HepG2 (cell line): ENCODE measurements around the gene ATP7B. TPM values are rescaled to one million over a fixed set of nuclear protein-coding genes. Genes with fewer than 3 reads are reported as not detected.

ENCODE experiments used
- AGO2 ChIP-seq: fragments of 200-400 bp; formaldehyde crosslinking; optimal IDR thresholded peaks from 2 replicates; pipeline ENCODE3; 2017; ENCODE audit warnings: mild to moderate bottlenecking, low read depth, low read length, moderate library complexity
- CCDC6 ChIP-seq: sonication (generic); formaldehyde crosslinking; IDR thresholded peaks from 2 replicates; pipeline ENCODE4 v1.8.1; 2022; ENCODE audit warnings: mild to moderate bottlenecking, missing genetic modification reagents, moderate library complexity
- DBP ChIP-seq: sonication (generic); formaldehyde crosslinking; IDR thresholded peaks from 2 replicates; pipeline ENCODE4 v1.4.0; 2020; ENCODE audit warnings: missing genetic modification reagents; ENCODE audit errors: not compliant biosample characterization
- DNMT1 ChIP-seq: sonication (generic); formaldehyde crosslinking; IDR thresholded peaks from 2 replicates; pipeline ENCODE4 v1.5.1; 2020; ENCODE audit warnings: mild to moderate bottlenecking, missing genetic modification reagents
- DPF2 ChIP-seq: sonication (generic); formaldehyde crosslinking; IDR thresholded peaks from 2 replicates; pipeline ENCODE4 v1.4.0; 2020; ENCODE audit warnings: mild to moderate bottlenecking, low read depth, missing genetic modification reagents, borderline replicate concordance
- EP300 ChIP-seq, 3 experiments: sonication (generic) in 1 of 3; formaldehyde crosslinking in 1 of 3; IDR thresholded peaks; 2 replicates each; pipeline versions ENCODE4 v1.5.1 to v1.6.1; 2011 to 2020; ENCODE audit warnings: low read depth in 2 of 3, low read length in 2 of 3, borderline replicate concordance in 1 of 3, improper control_type of control experiment in 1 of 3, mild to moderate bottlenecking in 1 of 3, missing genetic modification reagents in 1 of 3, moderate library complexity in 1 of 3
- NFKB2 ChIP-seq: sonication (generic); formaldehyde crosslinking; IDR thresholded peaks from 2 replicates; pipeline ENCODE4 v1.4.0; 2020; ENCODE audit warnings: missing genetic modification reagents, borderline replicate concordance
- PAX8 ChIP-seq: sonication (generic); formaldehyde crosslinking; IDR thresholded peaks from 2 replicates; pipeline ENCODE4 v1.8.0; 2022; ENCODE audit warnings: mild to moderate bottlenecking, missing genetic modification reagents, borderline replicate concordance
- RBM22 ChIP-seq: fragments of 200-400 bp; formaldehyde crosslinking; optimal IDR thresholded peaks from 2 replicates; pipeline ENCODE3; 2017; ENCODE audit warnings: mild to moderate bottlenecking, low read length, moderate library complexity
- RXRB ChIP-seq: IDR thresholded peaks from 2 replicates; pipeline ENCODE4 v1.6.1; 2016; ENCODE audit warnings: borderline replicate concordance, missing genetic modification reagents, missing compliant biosample characterization
- SNAPC2 ChIP-seq: sonication (generic); formaldehyde crosslinking; IDR thresholded peaks from 2 replicates; pipeline ENCODE4 v1.8.1; 2022; ENCODE audit warnings: mild to moderate bottlenecking, missing genetic modification reagents
- STAG1 ChIP-seq: sonication (generic); formaldehyde crosslinking; IDR thresholded peaks from 2 replicates; pipeline ENCODE4 v1.4.0; 2020; ENCODE audit warnings: missing genetic modification reagents
- ZNF337 ChIP-seq: sonication (generic); formaldehyde crosslinking; IDR thresholded peaks from 2 replicates; pipeline ENCODE4 v1.5.1; 2020; ENCODE audit warnings: missing genetic modification reagents, low read depth, mild to moderate bottlenecking, borderline replicate concordance
- ZNF432 ChIP-seq: sonication (generic); formaldehyde crosslinking; IDR thresholded peaks from 2 replicates; pipeline ENCODE4 v1.5.0; 2020; ENCODE audit warnings: missing genetic modification reagents, mild to moderate bottlenecking, borderline replicate concordance
- ZNF549 ChIP-seq: sonication (generic); formaldehyde crosslinking; IDR thresholded peaks from 2 replicates; pipeline ENCODE4 v1.5.0; 2020; ENCODE audit warnings: missing genetic modification reagents
- ZNF703 ChIP-seq: sonication (generic); formaldehyde crosslinking; IDR thresholded peaks from 2 replicates; pipeline ENCODE4 v1.5.1; 2020; ENCODE audit warnings: missing genetic modification reagents, mild to moderate bottlenecking, moderate library complexity, borderline replicate concordance
- polyA plus RNA-seq, 8 experiments: library from polyadenylated mRNA; depleted of rRNA in 3 of 8; stranded (reverse) in 7 of 8; unstranded in 1 of 8; fragments of >200 nt; fragmentation: Illumina TruSeq in 4 of 8; extraction: Trizol in 4 of 8; gene quantifications; 2 replicates each; pipeline versions ENCODE4 v1.2.1 to v1.2.3, GENCODE V29; 2011 to 2016; ENCODE audit warnings: low read depth in 4 of 8, missing spikeins in 1 of 8, mixed read lengths in 1 of 8; ENCODE audit not compliant: insufficient read depth in 1 of 8
- total RNA-seq, 5 experiments: library from RNA; depleted of rRNA; stranded (reverse); fragments of >200 nt; fragmentation: Illumina TruSeq; extraction: Trizol; gene quantifications; 2 replicates each; pipeline ENCODE4 v1.2.3, GENCODE V29; 2016; ENCODE audit warnings: low read depth in 1 of 5
- TF ChIP-seq, protein P1 (sequence below): sonication (generic); formaldehyde crosslinking; IDR thresholded peaks from 2 replicates; pipeline ENCODE4 v1.5.1; 2020; ENCODE audit warnings: mild to moderate bottlenecking, missing genetic modification reagents, moderate library complexity

Gene ATP7B
- total and polyA plus RNA-seq, 2 of the 13 experiments (the other 11 are each of a cell fraction or from before 2014, with no cell fraction given) = 31.8 to 57.4 TPM

DNA sequence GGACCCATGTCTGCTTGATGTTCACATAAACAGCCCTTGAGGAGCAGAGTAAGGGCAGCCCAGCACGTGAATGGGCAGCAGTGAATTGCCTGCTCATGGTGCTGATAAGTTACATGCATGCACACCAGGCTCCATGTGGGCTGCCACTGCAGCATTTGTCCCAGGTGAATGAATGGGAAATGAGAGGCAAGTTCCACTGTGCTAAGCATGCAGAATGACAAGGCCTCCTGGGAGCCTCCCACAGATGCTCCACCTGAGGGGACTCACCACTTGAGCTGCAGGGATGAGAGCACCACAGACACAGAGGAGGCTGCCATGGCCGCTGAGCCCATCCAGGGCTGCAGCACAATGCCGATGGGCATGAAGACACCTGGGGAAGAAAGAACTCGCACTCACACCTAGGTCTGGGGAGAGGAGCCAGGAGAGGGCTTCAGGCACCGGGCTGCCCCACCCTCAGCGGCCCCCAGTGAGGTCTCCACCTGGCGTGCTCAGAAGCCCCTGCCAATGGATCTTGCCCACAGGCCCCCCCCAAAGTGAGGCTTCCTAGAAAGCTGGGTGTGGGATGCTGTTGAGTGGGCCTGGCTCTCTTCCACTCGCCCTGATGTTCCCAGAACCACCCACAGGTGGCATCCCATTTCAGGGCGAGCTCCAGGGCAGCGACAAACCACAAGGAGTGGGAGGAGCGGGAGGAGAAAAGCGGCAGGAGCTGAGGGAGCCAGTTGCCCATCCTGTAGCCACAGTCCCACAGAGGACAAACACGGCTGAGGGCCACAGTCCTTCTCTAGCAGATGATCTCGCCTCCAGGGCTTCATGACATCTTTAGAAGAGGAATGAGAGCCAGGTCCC, 75.7 kb downstream of the ATP7B start (continued):
- TF ChIP-seq, protein P1, sequence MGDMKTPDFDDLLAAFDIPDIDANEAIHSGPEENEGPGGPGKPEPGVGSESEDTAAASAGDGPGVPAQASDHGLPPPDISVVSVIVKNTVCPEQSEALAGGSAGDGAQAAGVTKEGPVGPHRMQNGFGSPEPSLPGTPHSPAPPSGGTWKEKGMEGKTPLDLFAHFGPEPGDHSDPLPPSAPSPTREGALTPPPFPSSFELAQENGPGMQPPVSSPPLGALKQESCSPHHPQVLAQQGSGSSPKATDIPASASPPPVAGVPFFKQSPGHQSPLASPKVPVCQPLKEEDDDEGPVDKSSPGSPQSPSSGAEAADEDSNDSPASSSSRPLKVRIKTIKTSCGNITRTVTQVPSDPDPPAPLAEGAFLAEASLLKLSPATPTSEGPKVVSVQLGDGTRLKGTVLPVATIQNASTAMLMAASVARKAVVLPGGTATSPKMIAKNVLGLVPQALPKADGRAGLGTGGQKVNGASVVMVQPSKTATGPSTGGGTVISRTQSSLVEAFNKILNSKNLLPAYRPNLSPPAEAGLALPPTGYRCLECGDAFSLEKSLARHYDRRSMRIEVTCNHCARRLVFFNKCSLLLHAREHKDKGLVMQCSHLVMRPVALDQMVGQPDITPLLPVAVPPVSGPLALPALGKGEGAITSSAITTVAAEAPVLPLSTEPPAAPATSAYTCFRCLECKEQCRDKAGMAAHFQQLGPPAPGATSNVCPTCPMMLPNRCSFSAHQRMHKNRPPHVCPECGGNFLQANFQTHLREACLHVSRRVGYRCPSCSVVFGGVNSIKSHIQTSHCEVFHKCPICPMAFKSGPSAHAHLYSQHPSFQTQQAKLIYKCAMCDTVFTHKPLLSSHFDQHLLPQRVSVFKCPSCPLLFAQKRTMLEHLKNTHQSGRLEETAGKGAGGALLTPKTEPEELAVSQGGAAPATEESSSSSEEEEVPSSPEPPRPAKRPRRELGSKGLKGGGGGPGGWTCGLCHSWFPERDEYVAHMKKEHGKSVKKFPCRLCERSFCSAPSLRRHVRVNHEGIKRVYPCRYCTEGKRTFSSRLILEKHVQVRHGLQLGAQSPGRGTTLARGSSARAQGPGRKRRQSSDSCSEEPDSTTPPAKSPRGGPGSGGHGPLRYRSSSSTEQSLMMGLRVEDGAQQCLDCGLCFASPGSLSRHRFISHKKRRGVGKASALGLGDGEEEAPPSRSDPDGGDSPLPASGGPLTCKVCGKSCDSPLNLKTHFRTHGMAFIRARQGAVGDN (CRISPR knock-in tag) = 0 out of 2 replicates have a peak, but pooled peaks have one; percentile 10
- TF ChIP-seq RBM22 (peak; percentile 13), ZNF703 (CRISPR knock-in tag) (no peak), PAX8 (CRISPR knock-in tag) (no peak), CCDC6 (CRISPR knock-in tag) (no peak), DNMT1 (no peak), ZNF432 (CRISPR knock-in tag) (no peak), STAG1 (CRISPR knock-in tag) (peak; percentile 51), AGO2 (peak; percentile 29), SNAPC2 (CRISPR knock-in tag) (no peak), ZNF549 (CRISPR knock-in tag) (no peak), ZNF337 (CRISPR knock-in tag) (no peak), NFKB2 (CRISPR knock-in tag) (no peak), EP300 (IDR thresholded peaks at IDR 0.05; ENCODE audit: low read depth in 2 of 2, low read length in 2 of 2) (no peak), EP300 (CRISPR knock-in tag; IDR thresholded peaks at IDR 0.05; ENCODE audit: borderline replicate concordance) (no peak), RXRB (CRISPR knock-in tag) (no peak), DBP (CRISPR knock-in tag) (no peak), DPF2 (no peak)
